MCF 10A (cell line): ENCODE measurements around the gene SRRT. TPM values are rescaled to one million over a fixed set of nuclear protein-coding genes. Genes with fewer than 3 reads are reported as not detected.
A peak's percentile ranks its signal among the peaks of the same experiment; 100 is the strongest.

ENCODE experiments used
- BruUV-seq: library from RNA; stranded (reverse); fragments of 400-500 nt; replicated peaks from 2 replicates; lab custom pipeline; 2021; lab: Mats Ljungman, UMichigan
- CTCF ChIA-PET: fragments of 300-600 bp; sonication (Branson Sonifier 250); formaldehyde crosslinking; extraction: SDS; loops from one replicate; lab custom pipeline; 2021; ENCODE audit warnings: antibody characterized with exemption, inconsistent platforms; lab: Yijun Ruan, JAX
- POLR2A ChIA-PET: fragments of 300-600, 350-650 bp; sonication (Branson Sonifier 250); formaldehyde crosslinking; extraction: SDS; loops from one replicate; lab custom pipeline; 2020; ENCODE audit warnings: antibody characterized with exemption, inconsistent platforms; lab: Yijun Ruan, JAX
- DNase-seq: peaks from one replicate; pipeline ENCODE4 v3.0.0-alpha.2; 2018; ENCODE audit not compliant: unreplicated experiment
- H3K27ac Mint-ChIP-seq: one replicate; pipeline ENCODE4 v1.8.0; 2022; ENCODE audit warnings: mild to moderate bottlenecking, low read depth, mixed read lengths; ENCODE audit not compliant: unreplicated experiment
- H3K27me3 Mint-ChIP-seq: one replicate; pipeline ENCODE4 v1.8.0; 2022; ENCODE audit warnings: mixed read lengths; ENCODE audit not compliant: insufficient read depth, unreplicated experiment
- H3K36me3 Mint-ChIP-seq: one replicate; pipeline ENCODE4 v1.8.0; 2022; ENCODE audit warnings: mild to moderate bottlenecking, moderate library complexity, mixed read lengths; ENCODE audit not compliant: insufficient read depth, unreplicated experiment
- H3K4me1 Mint-ChIP-seq: one replicate; pipeline ENCODE4 v1.8.0; 2022; ENCODE audit warnings: mixed read lengths; ENCODE audit not compliant: insufficient read depth, unreplicated experiment
- H3K4me3 Mint-ChIP-seq: one replicate; pipeline ENCODE4 v1.8.0; 2022; ENCODE audit warnings: mild to moderate bottlenecking, moderate library complexity, mixed read lengths; ENCODE audit not compliant: unreplicated experiment
- H3K9me3 Mint-ChIP-seq: one replicate; pipeline ENCODE4 v1.8.0; 2022; ENCODE audit warnings: mixed read lengths; ENCODE audit not compliant: unreplicated experiment
- intact Hi-C: fragments of 100-400 bp; cut with micrococcal nuclease; formaldehyde crosslinking; loops from 2 replicates; pipeline ENCODE4 v1.14.1; 2022
- total RNA-seq: library from RNA; stranded (reverse); gene quantifications from 2 replicates; pipeline ENCODE4 v1.2.3, GENCODE V29; 2022
- TF ChIP-seq, protein P1 (sequence below): fragments of 200-600 bp; IDR thresholded peaks from one replicate; pipeline ENCODE4 v1.8.0; 2022; ENCODE audit warnings: antibody characterized with exemption, mild to moderate bottlenecking; ENCODE audit not compliant: unreplicated experiment

SRRT gene
- total RNA-seq, 1 experiment from 2014 or later = 111 TPM

DNA sequence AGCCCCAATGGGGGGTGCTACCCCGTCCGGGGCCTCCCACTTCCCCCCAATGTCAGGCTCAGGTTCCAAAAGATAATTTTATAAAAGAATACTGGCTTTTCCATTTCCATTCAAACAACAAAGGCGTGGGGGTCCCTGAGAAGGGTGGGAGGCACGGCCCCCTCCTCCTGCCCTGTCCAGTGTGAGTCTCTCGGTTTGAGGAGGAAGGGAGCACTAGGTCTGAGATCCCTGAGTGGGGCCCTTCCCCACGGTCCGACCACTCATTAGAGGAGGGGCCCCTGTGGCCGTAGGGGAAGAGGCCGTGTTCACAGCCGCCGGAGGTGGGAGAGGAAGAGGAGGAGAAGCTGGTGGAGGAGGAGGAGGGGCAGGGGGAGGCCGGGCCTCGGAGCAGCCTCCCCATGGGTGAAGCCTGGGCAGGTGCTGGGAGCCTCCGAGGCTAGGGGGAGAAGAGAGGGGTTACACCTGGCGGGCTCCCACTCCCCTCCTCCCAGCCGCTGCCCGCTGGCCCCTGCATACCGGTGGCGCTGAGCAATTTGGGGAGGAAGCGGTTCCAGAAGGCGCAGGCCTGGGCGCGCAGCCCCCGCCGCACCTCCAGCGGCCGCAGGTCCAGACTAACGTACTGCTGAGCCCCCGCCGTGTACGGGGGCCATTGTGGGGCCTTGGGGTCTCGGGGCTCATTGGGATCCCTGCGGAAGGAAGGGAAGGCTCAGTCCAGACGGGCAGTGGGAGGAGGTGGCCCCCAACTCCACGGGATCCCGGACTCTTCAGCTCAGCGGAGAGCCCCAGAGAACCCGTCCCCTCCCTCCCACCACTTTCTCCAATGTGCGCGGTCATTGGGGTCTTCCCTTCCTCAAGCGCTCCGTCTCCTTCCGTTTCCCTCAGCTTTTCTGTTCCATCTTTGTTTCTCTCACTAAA is 16.0 kb downstream of the SRRT start:
- Mint-ChIP-seq H3K27ac (peak overlapping the region; percentile 83), H3K9me3 (no peaks in the 10 kb centered on the region), H3K27me3 (peaks cover 5% of the 10 kb centered on the region), H3K36me3 (peaks cover 21% of the 10 kb centered on the region), H3K4me1 (peaks cover 23% of the 10 kb centered on the region), H3K4me3 (peak overlapping the region; percentile 90)
- POLR2A ChIA-PET = interaction anchor here (0.8 to 6.5 kb wide), 14 partner anchors 15 to 354 kb away, joined by 3 to 157 read pairs (median 7); partner anchors contain the start of genes FIS1, PLOD3, POP7 and SLC12A9
- no TSS peak for BruUV-seq
- TF ChIP-seq, protein P1, sequence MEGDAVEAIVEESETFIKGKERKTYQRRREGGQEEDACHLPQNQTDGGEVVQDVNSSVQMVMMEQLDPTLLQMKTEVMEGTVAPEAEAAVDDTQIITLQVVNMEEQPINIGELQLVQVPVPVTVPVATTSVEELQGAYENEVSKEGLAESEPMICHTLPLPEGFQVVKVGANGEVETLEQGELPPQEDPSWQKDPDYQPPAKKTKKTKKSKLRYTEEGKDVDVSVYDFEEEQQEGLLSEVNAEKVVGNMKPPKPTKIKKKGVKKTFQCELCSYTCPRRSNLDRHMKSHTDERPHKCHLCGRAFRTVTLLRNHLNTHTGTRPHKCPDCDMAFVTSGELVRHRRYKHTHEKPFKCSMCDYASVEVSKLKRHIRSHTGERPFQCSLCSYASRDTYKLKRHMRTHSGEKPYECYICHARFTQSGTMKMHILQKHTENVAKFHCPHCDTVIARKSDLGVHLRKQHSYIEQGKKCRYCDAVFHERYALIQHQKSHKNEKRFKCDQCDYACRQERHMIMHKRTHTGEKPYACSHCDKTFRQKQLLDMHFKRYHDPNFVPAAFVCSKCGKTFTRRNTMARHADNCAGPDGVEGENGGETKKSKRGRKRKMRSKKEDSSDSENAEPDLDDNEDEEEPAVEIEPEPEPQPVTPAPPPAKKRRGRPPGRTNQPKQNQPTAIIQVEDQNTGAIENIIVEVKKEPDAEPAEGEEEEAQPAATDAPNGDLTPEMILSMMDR = no peak
- CTCF ChIA-PET = interaction anchor here (0.6 to 1.2 kb wide), 6 partner anchors 166 to 819 kb away, joined by 3 to 6 read pairs (median 4); partner anchors contain the start of genes FIS1 and POP7
- intact Hi-C loops = no loop called here
- DNase-seq = no peak

DNA sequence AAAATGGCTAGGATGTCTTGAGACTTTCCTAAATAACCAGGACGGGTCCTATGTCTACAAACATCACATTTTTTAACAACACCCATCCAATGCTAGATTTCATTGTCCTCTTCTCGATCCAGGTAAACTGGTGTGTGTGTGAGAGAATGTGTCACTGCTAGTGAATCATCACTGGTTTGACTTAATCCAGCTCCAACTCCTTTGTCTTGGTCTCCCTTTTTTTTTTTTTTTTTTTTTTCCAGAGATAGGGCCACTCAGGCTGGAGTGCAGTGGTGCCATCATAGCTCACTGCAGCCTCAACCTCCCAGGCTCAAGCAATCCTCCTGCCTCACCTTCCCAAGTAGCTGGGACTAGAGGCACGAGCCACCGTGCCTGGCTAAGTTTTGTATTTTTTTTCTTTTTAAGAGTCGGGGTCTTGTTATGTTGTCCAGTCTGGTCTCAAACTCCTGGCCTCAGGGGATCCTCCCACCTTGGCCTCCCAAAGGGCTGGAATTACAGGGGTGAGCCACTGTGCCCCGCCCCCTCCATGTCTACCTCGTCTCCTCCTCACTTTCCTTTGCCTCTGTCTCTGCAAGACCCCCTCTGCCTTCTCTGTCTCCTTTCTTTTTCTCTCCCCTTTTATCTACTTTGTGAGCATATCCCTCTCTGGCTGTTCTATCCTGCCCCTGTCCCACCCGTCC is 16.8 kb downstream of the SRRT start:
- no peak overlapping the region for H3K27ac Mint-ChIP-seq
- peaks cover 13% of the 10 kb centered on the region for H3K27me3 Mint-ChIP-seq
- TF ChIP-seq, protein P1 = no peak
- H3K4me1 Mint-ChIP-seq = peaks cover 28% of the 10 kb centered on the region
- CTCF ChIA-PET = interaction anchor here (0.6 to 1.1 kb wide), 4 partner anchors 166 to 820 kb away, joined by 3 to 6 read pairs (median 4); no protein-coding TSS in a partner anchor
- DNase-seq = peak; percentile 52
- H3K36me3 Mint-ChIP-seq = peaks cover 13% of the 10 kb centered on the region
- no peaks in the 10 kb centered on the region for H3K9me3 Mint-ChIP-seq
- BruUV-seq = no TSS peak
- peak overlapping the region; percentile 51 for H3K4me3 Mint-ChIP-seq
- POLR2A ChIA-PET = interaction anchor here (1.4 to 6.5 kb wide), 2 partner anchors 16 to 193 kb away, joined by 3 to 157 read pairs; partner anchors contain the start of genes SRRT and TRIM56
- intact Hi-C loops = no loop called here

DNA sequence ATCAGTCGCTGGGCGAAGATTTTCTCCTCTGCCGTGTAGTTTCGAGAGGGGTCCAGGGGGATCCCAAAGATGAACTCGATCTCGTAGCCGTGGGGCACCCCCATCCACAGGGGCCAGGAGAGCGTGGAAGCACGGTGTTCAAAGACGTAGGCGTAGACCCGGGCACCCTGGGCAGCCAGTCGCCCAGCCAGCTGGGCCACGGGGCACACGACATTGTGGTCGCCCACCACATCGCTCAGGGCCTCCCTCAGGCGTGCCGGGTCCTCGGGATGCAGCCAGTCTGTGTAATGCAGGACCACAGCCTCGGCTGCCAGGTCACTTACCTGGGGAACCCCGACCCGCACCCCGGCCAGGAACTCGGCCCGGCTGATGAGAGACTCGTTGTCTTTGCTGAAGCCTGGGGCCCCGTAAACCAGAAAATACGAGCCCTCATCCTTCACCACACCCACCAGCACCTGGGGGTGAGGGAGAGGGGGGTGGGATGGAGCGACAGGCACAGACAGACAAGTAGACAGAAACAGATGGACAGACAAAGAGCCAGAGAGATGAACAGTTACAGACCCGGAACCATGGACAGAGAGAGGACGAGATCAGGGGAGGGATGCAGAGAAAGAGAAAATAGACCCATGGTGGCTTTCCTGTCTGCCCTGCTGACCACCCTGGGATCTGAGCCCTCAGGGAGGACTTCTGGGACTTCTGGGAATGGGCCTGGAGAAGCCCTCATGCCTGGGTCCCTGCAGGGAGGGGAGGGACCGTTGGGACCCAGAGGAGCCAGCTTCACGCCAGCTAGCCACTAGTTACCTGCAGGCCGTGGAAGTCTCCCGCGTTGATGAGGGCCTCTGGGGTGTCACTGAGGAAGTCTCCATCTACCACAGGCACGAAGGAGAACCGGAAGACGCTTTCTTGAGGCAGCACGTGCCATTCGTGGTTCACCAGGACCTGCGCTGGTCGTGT is 17.7 kb downstream of the SRRT start:
- Mint-ChIP-seq H3K36me3 (peaks cover 4% of the 10 kb centered on the region), H3K9me3 (no peaks in the 10 kb centered on the region), H3K4me1 (peaks cover 28% of the 10 kb centered on the region), H3K27me3 (peaks cover 16% of the 10 kb centered on the region), H3K4me3 (no peak overlapping the region), H3K27ac (no peak overlapping the region)
- ChIA-PET POLR2A (no interaction called here), CTCF (interaction anchor here (0.6 to 3.9 kb wide), 5 partner anchors 167 to 294 kb away, joined by 3 to 47 read pairs (median 3); no protein-coding TSS in a partner anchor)
- TF ChIP-seq, protein P1 = no peak
- no TSS peak for BruUV-seq
- DNase-seq = no peak
- intact Hi-C loops = no loop called here
